Activated CD8-positive, alpha-beta T cell treated with anti-CD3 and anti-CD28 coated beads, Interleukin-2, amount 10 ng/mL, durations not matched to agents 7 days and 5 days (primary cell): Measurements from ENCODE around the gene INCENP. TPM values are rescaled to one million over a fixed set of nuclear protein-coding genes. Genes with fewer than 3 reads are reported as not detected.

ENCODE experiments used
- ATAC-seq: fragments of 150-1000 bp; cut with Tn5 transposase; one replicate; pipeline ENCODE4 v1.10.0; 2021; ENCODE audit warnings: moderate library complexity
- CTCF ChIA-PET: fragments of 350-600 bp; sonication (Branson Sonifier 250); formaldehyde crosslinking; loops from one replicate; lab custom pipeline; 2021; ENCODE audit warnings: antibody characterized with exemption; lab: Charles Lee
- POLR2A ChIA-PET: fragments of 350-600 bp; sonication (Branson Sonifier 250); formaldehyde crosslinking; loops from one replicate; lab custom pipeline; 2021; ENCODE audit warnings: antibody characterized with exemption; lab: Charles Lee
- DNase-seq: peaks from one replicate; pipeline ENCODE4 v3.0.0-alpha.2; 2020
- H3K27ac Mint-ChIP-seq: one replicate; pipeline ENCODE4 v1.8.0; 2021; ENCODE audit warnings: mild to moderate bottlenecking, mixed read lengths
- H3K27me3 Mint-ChIP-seq: one replicate; pipeline ENCODE4 v1.8.0; 2021; ENCODE audit warnings: low read depth, mixed read lengths
- H3K36me3 Mint-ChIP-seq: one replicate; pipeline ENCODE4 v1.8.0; 2021; ENCODE audit warnings: low read depth, mixed read lengths
- H3K4me1 Mint-ChIP-seq: one replicate; pipeline ENCODE4 v1.8.0; 2021; ENCODE audit warnings: low read depth, mixed read lengths
- H3K4me3 Mint-ChIP-seq: one replicate; pipeline ENCODE4 v1.8.0; 2021; ENCODE audit warnings: mild to moderate bottlenecking, mixed read lengths
- H3K9me3 Mint-ChIP-seq: one replicate; pipeline ENCODE4 v1.8.0; 2022; ENCODE audit warnings: mixed read lengths; ENCODE audit not compliant: insufficient read depth
- total RNA-seq, 2 experiments: library from RNA; stranded (reverse); gene quantifications; one replicate each; pipeline ENCODE4 v1.2.3, GENCODE V29; 2021

Gene INCENP
- total RNA-seq, 2 experiments from 2014 or later, result 195 to 211 TPM

- peak; percentile 35 for DNase-seq
- POLR2A ChIA-PET, result no interaction called here
Observed at GRCh38 chr11:62104816-62105653, 18.8 kb upstream of the INCENP start.

DNA sequence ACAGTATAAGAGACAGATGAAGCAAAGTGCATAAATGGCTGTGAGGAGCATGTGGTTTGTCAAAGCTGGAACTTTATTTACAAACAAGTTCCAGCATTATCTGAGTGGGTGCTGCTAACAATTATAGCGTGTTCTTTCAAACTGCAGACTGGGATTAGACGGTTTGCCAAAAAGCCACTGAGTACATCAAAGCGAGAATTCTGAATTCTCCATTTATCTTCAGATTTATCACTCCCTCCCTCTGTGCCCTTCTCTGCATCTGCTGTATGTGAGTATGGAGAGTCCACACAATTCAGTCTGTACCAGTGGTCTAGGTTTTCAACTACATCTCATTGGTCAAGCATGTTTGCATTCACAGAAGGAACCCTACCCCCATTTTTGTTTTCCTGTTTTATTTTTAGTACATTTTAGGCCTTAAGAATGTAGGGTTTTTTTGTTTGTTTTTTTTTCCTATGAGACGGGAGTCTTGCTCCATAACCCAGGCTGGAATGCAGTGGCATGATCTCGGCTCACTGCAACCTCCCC lies 18.1 kb upstream of the INCENP start:
- Mint-ChIP-seq H3K27ac (peak overlapping the region; percentile 75), H3K27me3 (peaks cover 10% of the 10 kb centered on the region), H3K4me1 (peaks cover 18% of the 10 kb centered on the region), H3K36me3 (no peaks in the 10 kb centered on the region), H3K9me3 (no peaks in the 10 kb centered on the region), H3K4me3 (peak overlapping the region; percentile 63)
- DNase-seq, result no peak
- ChIA-PET POLR2A (interaction anchor here (0.7 kb wide), 1 partner anchor 204 kb away, joined by 3 read pairs; no protein-coding TSS in a partner anchor), CTCF (interaction anchor here (3.2 to 8.6 kb wide), 5 partner anchors 13 to 308 kb away, joined by 13 to 193 read pairs (median 62); no protein-coding TSS in a partner anchor)
- ATAC-seq, result no peak

More at GRCh38 chr11:62104816-62105653, 18.8 kb upstream of the INCENP start:
- peak; percentile 79 for ATAC-seq
- Mint-ChIP-seq H3K27ac (peak overlapping the region; percentile 75), H3K4me1 (peaks cover 18% of the 10 kb centered on the region), H3K9me3 (no peaks in the 10 kb centered on the region), H3K36me3 (no peaks in the 10 kb centered on the region), H3K27me3 (peaks cover 10% of the 10 kb centered on the region), H3K4me3 (peak overlapping the region; percentile 63)
- CTCF ChIA-PET, result interaction anchor here (8.6 kb wide), 1 partner anchor 206 kb away, joined by 193 read pairs; no protein-coding TSS in a partner anchor

- Mint-ChIP-seq H3K27ac (no peak overlapping the region), H3K9me3 (no peaks in the 10 kb centered on the region), H3K4me3 (no peak overlapping the region), H3K27me3 (peaks cover 12% of the 10 kb centered on the region), H3K36me3 (no peaks in the 10 kb centered on the region), H3K4me1 (peaks cover 22% of the 10 kb centered on the region)
- DNase-seq, result peak; percentile 63
- peak; percentile 21 for ATAC-seq
- CTCF ChIA-PET, result interaction anchor here (0.5 to 8.6 kb wide), 61 partner anchors 8 to 361 kb away, joined by 3 to 193 read pairs (median 5); partner anchors contain the start of genes ASRGL1, FADS3, FEN1 and FTH1
- POLR2A ChIA-PET, result interaction anchor here (0.5 to 1.3 kb wide), 4 partner anchors 137 to 274 kb away, joined by 3 to 4 read pairs (median 3); no protein-coding TSS in a partner anchor
Observed at GRCh38 chr11:62108017-62108750, 15.6 kb upstream of the INCENP start.

- CTCF ChIA-PET, result interaction anchor here (1.1 to 8.6 kb wide), 22 partner anchors 10 to 311 kb away, joined by 3 to 193 read pairs (median 10); partner anchors contain the start of genes FADS3 and INCENP
- no peaks in the 10 kb centered on the region for H3K36me3 Mint-ChIP-seq
- H3K27ac Mint-ChIP-seq, result no peak overlapping the region
Observed at GRCh38 chr11:62108971-62109404, 14.8 kb upstream of the INCENP start.

GRCh38 chr11:62115085-62115694 lies 8.6 kb upstream of the INCENP start:
- no peaks in the 10 kb centered on the region for H3K36me3 Mint-ChIP-seq
- ChIA-PET POLR2A (no interaction called here), CTCF (interaction anchor here (0.9 to 2.3 kb wide), 5 partner anchors 33 to 245 kb away, joined by 3 to 7 read pairs (median 3); no protein-coding TSS in a partner anchor)
- no peak overlapping the region for H3K4me3 Mint-ChIP-seq
- ATAC-seq (no peak), DNase-seq (no peak)
- peaks cover 13% of the 10 kb centered on the region for H3K27me3 Mint-ChIP-seq
- H3K9me3 Mint-ChIP-seq, result peaks cover 7% of the 10 kb centered on the region
- no peak overlapping the region for H3K27ac Mint-ChIP-seq
- H3K4me1 Mint-ChIP-seq, result peaks cover 4% of the 10 kb centered on the region

More at GRCh38 chr11:62108971-62109404, 14.8 kb upstream of the INCENP start:
- Mint-ChIP-seq H3K27me3 (peaks cover 12% of the 10 kb centered on the region), H3K9me3 (no peaks in the 10 kb centered on the region), H3K4me1 (peaks cover 22% of the 10 kb centered on the region), H3K4me3 (no peak overlapping the region)
- DNase-seq, result no peak
- no peak for ATAC-seq
- POLR2A ChIA-PET, result interaction anchor here (0.9 to 1.3 kb wide), 2 partner anchors 211 to 275 kb away, joined by 3 read pairs; no protein-coding TSS in a partner anchor

- Mint-ChIP-seq H3K9me3 (peaks cover 7% of the 10 kb centered on the region), H3K27ac (no peak overlapping the region), H3K36me3 (no peaks in the 10 kb centered on the region), H3K27me3 (peaks cover 11% of the 10 kb centered on the region), H3K4me1 (peaks cover 4% of the 10 kb centered on the region), H3K4me3 (no peak overlapping the region)
- DNase-seq (no peak), ATAC-seq (no peak)
- ChIA-PET CTCF (interaction anchor here (1.4 to 2.3 kb wide), 3 partner anchors 8 to 155 kb away, joined by 3 to 7 read pairs (median 4); no protein-coding TSS in a partner anchor), POLR2A (no interaction called here)
Observed at GRCh38 chr11:62116451-62116850, 7.4 kb upstream of the INCENP start.

DNA sequence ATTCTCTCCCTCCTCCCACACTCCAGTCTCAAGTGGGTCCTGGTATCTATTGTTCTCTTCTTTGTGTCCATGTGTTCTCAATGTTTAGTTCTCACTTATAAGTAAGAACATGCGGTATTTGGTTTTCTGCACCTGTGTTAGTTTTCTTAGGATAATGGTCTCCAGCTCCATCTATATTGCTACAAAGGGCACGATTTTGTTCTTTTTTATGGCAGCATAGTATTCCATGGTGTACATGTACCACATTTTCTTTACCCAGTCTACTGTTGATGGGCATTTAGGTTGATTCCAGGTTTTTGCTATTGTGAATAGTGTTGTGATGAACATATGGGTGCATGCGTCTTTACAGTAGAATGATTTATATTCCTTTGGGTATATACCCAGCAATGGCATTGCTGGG lies 4.2 kb upstream of the INCENP start:
- Mint-ChIP-seq H3K27me3 (peaks cover 11% of the 10 kb centered on the region), H3K27ac (no peak overlapping the region), H3K36me3 (peaks cover under 1% of the 10 kb centered on the region), H3K4me1 (peaks cover 9% of the 10 kb centered on the region), H3K9me3 (peaks cover 7% of the 10 kb centered on the region), H3K4me3 (no peak overlapping the region)
- DNase-seq (no peak), ATAC-seq (no peak)
- ChIA-PET POLR2A (no interaction called here), CTCF (interaction anchor here (1.9 kb wide), 1 partner anchor 12 kb away, joined by 13 read pairs; no protein-coding TSS in a partner anchor)

GRCh38 chr11:62120001-62120400 lies 3.8 kb upstream of the INCENP start:
- ChIA-PET POLR2A (no interaction called here), CTCF (interaction anchor here (2.9 kb wide), 1 partner anchor 12 kb away, joined by 11 read pairs; no protein-coding TSS in a partner anchor)
- H3K4me1 Mint-ChIP-seq, result peaks cover 9% of the 10 kb centered on the region
- H3K36me3 Mint-ChIP-seq, result peaks cover 5% of the 10 kb centered on the region
- peaks cover 7% of the 10 kb centered on the region for H3K9me3 Mint-ChIP-seq
- DNase-seq (no peak), ATAC-seq (no peak)
- no peak overlapping the region for H3K27ac Mint-ChIP-seq
- H3K4me3 Mint-ChIP-seq, result no peak overlapping the region
- H3K27me3 Mint-ChIP-seq, result peaks cover 11% of the 10 kb centered on the region

DNA sequence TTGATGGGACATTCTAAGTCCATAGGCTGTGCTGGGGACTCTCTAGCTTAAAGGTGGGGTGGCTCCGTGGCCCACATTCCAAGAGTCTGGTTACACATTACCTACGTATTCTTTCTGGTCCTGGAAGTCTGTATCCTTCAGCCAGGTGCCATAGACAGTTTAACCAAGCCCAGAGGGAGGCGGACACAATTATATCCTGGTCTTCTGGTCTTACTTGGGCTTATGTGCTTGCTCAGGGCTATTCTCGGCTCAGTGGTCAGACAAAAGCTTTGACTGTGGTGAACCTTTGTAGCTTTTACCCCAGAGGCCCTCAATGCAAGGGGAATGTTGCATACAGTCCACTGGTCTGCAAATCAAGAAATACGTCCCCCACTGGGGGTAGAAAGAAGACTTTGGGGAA lies 3.4 kb upstream of the INCENP start:
- no peak overlapping the region for H3K4me3 Mint-ChIP-seq
- no peak overlapping the region for H3K27ac Mint-ChIP-seq
- ATAC-seq, result no peak
- peaks cover 7% of the 10 kb centered on the region for H3K9me3 Mint-ChIP-seq
- peaks cover 8% of the 10 kb centered on the region for H3K36me3 Mint-ChIP-seq
- no peak for DNase-seq
- H3K4me1 Mint-ChIP-seq, result peaks cover 12% of the 10 kb centered on the region
- CTCF ChIA-PET, result interaction anchor here (2.9 kb wide), 1 partner anchor 12 kb away, joined by 11 read pairs; no protein-coding TSS in a partner anchor
- peaks cover 11% of the 10 kb centered on the region for H3K27me3 Mint-ChIP-seq
- POLR2A ChIA-PET, result no interaction called here

DNA sequence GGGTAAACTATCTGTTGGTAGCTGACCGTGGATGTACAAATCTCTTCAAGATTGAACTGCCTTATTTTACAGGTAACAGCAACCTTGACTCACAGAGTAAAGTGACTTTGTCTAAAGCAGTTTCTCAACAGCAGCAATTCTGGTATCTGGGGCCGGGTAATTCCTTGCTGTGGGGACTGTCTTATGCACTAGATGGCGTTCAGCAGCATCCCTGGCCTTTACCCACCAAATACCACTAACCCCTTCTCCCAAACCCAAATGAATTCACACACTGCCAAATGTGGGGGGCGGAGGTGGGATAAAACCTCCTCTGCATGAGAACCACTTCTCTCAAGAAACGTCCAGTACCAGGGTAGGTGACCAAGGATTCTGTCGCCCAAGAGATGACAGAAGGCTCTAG lies 1.7 kb upstream of the INCENP start:
- DNase-seq (no peak), ATAC-seq (no peak)
- CTCF ChIA-PET, result interaction anchor here (2.9 kb wide), 1 partner anchor 14 kb away, joined by 11 read pairs; no protein-coding TSS in a partner anchor
- H3K9me3 Mint-ChIP-seq, result no peaks in the 10 kb centered on the region
- peaks cover 6% of the 10 kb centered on the region for H3K27me3 Mint-ChIP-seq
- H3K27ac Mint-ChIP-seq, result no peak overlapping the region
- H3K36me3 Mint-ChIP-seq, result peaks cover 18% of the 10 kb centered on the region
- peaks cover 25% of the 10 kb centered on the region for H3K4me1 Mint-ChIP-seq
- H3K4me3 Mint-ChIP-seq, result no peak overlapping the region
- POLR2A ChIA-PET, result no interaction called here
